Liver (tissue), 9 donors: ENCODE measurements around the gene PPIL4. TPM values are rescaled to one million over a fixed set of nuclear protein-coding genes. Genes with fewer than 3 reads are reported as not detected.

Experiments
- DNase-seq: peaks from one replicate; pipeline ENCODE4 v3.0.0-alpha.2; 2017; ENCODE audit warnings: low spot score
- H3K27ac ChIP-seq, 2 donors: one replicate each; pipeline ENCODE4 v1.7.0; 2013; ENCODE audit warnings: inconsistent platforms in 2 of 2, low read length in 2 of 2, control low read depth in 1 of 2, low read depth in 1 of 2, mild to moderate bottlenecking in 1 of 2
- H3K27me3 ChIP-seq, 4 donors: one replicate each; pipeline versions ENCODE4 v1.6.1 to v1.7.0; 2013; ENCODE audit warnings: low read length in 3 of 4, inconsistent platforms in 1 of 4, mild to moderate bottlenecking in 1 of 4, moderate library complexity in 1 of 4; ENCODE audit not compliant: control insufficient read depth in 4 of 4, insufficient read depth in 4 of 4
- H3K36me3 ChIP-seq, 4 donors: one replicate each; pipeline versions ENCODE4 v1.6.1 to v1.7.0; 2013; ENCODE audit warnings: low read length in 3 of 4, mild to moderate bottlenecking in 3 of 4, low read depth in 1 of 4, moderate library complexity in 1 of 4; ENCODE audit not compliant: control insufficient read depth in 4 of 4, insufficient read depth in 3 of 4
- H3K4me1 ChIP-seq, 4 donors: one replicate each; pipeline versions ENCODE4 v1.6.1 to v1.7.0; 2013; ENCODE audit warnings: low read length in 3 of 4, mild to moderate bottlenecking in 3 of 4, moderate library complexity in 1 of 4; ENCODE audit not compliant: control insufficient read depth in 4 of 4, insufficient read depth in 4 of 4
- H3K4me3 ChIP-seq, 3 donors: one replicate each; pipeline versions ENCODE4 v1.6.1 to v1.7.0; 2013; ENCODE audit warnings: low read length in 3 of 3, control low read depth in 1 of 3, low read depth in 1 of 3, mild to moderate bottlenecking in 1 of 3
- H3K9ac ChIP-seq, 2 donors: one replicate each; pipeline ENCODE4 v1.7.0; 2013; ENCODE audit warnings: low read length in 2 of 2, mild to moderate bottlenecking in 2 of 2, moderate library complexity in 2 of 2, control low read depth in 1 of 2, low read depth in 1 of 2
- H3K9me3 ChIP-seq, 4 donors: one replicate each; pipeline versions ENCODE4 v1.6.1 to v1.7.0; 2013; ENCODE audit warnings: low read length in 3 of 4; ENCODE audit not compliant: control insufficient read depth in 4 of 4
- EGR1 ChIP-seq, 2 donors: IDR thresholded peaks; 2 replicates each; pipeline ENCODE4 v1.6.1; 2016 to 2018; ENCODE audit warnings: antibody characterized with exemption in 2 of 2, low read depth in 2 of 2
- FOXA1 ChIP-seq: IDR thresholded peaks from 2 replicates; pipeline ENCODE4 v1.6.1; 2016; ENCODE audit warnings: antibody characterized with exemption
- FOXA2 ChIP-seq: IDR thresholded peaks from 2 replicates; pipeline ENCODE4 v1.6.1; 2016; ENCODE audit warnings: antibody characterized with exemption
- GABPA ChIP-seq, 2 donors: IDR thresholded peaks in 1 of 2; conservative IDR thresholded peaks in 1 of 2; 2 replicates each; pipeline ENCODE4 v1.6.1; 2016; ENCODE audit warnings: antibody characterized with exemption in 2 of 2, mild to moderate bottlenecking in 1 of 2, moderate library complexity in 1 of 2
- HNF4A ChIP-seq, 2 donors: conservative IDR thresholded peaks; 2 replicates each; pipeline ENCODE4 v1.6.1; 2016; ENCODE audit warnings: antibody characterized with exemption in 2 of 2, mild to moderate bottlenecking in 2 of 2
- HNF4G ChIP-seq: IDR thresholded peaks from 2 replicates; pipeline ENCODE4 v1.6.1; 2016; ENCODE audit warnings: antibody characterized with exemption
- JUND ChIP-seq, 2 donors: IDR thresholded peaks; 2 replicates each; pipeline ENCODE4 v1.6.1; 2016; ENCODE audit warnings: antibody characterized with exemption in 2 of 2
- NR2F2 ChIP-seq: IDR thresholded peaks from 2 replicates; pipeline ENCODE4 v1.6.1; 2016; ENCODE audit warnings: antibody characterized with exemption
- RAD21 ChIP-seq, 2 donors: IDR thresholded peaks; 2 replicates each; pipeline ENCODE4 v1.6.1; 2016; ENCODE audit warnings: antibody characterized with exemption in 2 of 2, mild to moderate bottlenecking in 2 of 2
- RXRA ChIP-seq, 2 donors: IDR thresholded peaks; 2 replicates each; pipeline ENCODE4 v1.6.1; 2017 to 2018; ENCODE audit warnings: antibody characterized with exemption in 2 of 2, mild to moderate bottlenecking in 1 of 2
- SP1 ChIP-seq: IDR thresholded peaks from 2 replicates; pipeline ENCODE4 v1.6.1; 2018; ENCODE audit warnings: antibody characterized with exemption, mild to moderate bottlenecking
- TAF1 ChIP-seq: conservative IDR thresholded peaks from 2 replicates; pipeline ENCODE4 v1.6.1; 2016; ENCODE audit warnings: antibody characterized with exemption, mild to moderate bottlenecking
- YY1 ChIP-seq: IDR thresholded peaks from 2 replicates; pipeline ENCODE4 v1.6.1; 2016; ENCODE audit warnings: antibody characterized with exemption, mild to moderate bottlenecking
- WGBS: extraction: QIAGEN DNeasy Blood & Tissue Kit; methylation state at CpG from one replicate; pipeline ENCODE4 v1.1.7; 2013; 5-methylcytosine and 5-hydroxymethylcytosine counted together
- polyA plus RNA-seq, 2 donors: library from polyadenylated mRNA; stranded (reverse) in 1 of 2; unstranded in 1 of 2; fragments of 200-250 nt in 1 of 2; fragments of >200 nt in 1 of 2; fragmentation: Nextera tagmentation in 1 of 2; extraction: Ambion mirVana in 1 of 2; gene quantifications; one replicate each; pipeline versions ENCODE4 v1.2.1 to v1.2.3, GENCODE V29; 2013 to 2015
- total RNA-seq, 2 donors: library from RNA; depleted of rRNA; stranded (reverse); fragments of >200 nt; gene quantifications; one replicate each; pipeline ENCODE4 v1.2.3, GENCODE V29; 2014
- TF ChIP-seq, protein P1 (sequence below): fragments of 150-350 bp; IDR thresholded peaks from 2 replicates; pipeline ENCODE4 v1.5.1; 2017; ENCODE audit warnings: improper control_type of control experiment, low read depth, low read length; ENCODE audit not compliant: missing input control
- TF ChIP-seq, protein P2 (sequence below): IDR thresholded peaks from 2 replicates; pipeline ENCODE4 v1.6.1; 2016; ENCODE audit warnings: antibody characterized with exemption, mild to moderate bottlenecking
- TF ChIP-seq, protein P3 (sequence below): IDR thresholded peaks from 2 replicates; pipeline ENCODE4 v1.6.1; 2016; ENCODE audit warnings: antibody characterized with exemption
- TF ChIP-seq, protein P4 (sequence below): IDR thresholded peaks from 2 replicates; pipeline ENCODE4 v1.6.1; 2016; ENCODE audit warnings: antibody characterized with exemption
- TF ChIP-seq, protein P5 (sequence below): IDR thresholded peaks from 2 replicates; pipeline ENCODE4 v1.6.1; 2016; ENCODE audit warnings: antibody characterized with exemption
- donor health status: healthy.
- donor health status: healthy.
- donor health status: healthy.
- donor health status: healthy.
- donor health status: healthy.

The PPIL4 gene
- total and polyA plus RNA-seq, 4 donors, result 6.4 to 13.1 (median 9.6) TPM

DNA sequence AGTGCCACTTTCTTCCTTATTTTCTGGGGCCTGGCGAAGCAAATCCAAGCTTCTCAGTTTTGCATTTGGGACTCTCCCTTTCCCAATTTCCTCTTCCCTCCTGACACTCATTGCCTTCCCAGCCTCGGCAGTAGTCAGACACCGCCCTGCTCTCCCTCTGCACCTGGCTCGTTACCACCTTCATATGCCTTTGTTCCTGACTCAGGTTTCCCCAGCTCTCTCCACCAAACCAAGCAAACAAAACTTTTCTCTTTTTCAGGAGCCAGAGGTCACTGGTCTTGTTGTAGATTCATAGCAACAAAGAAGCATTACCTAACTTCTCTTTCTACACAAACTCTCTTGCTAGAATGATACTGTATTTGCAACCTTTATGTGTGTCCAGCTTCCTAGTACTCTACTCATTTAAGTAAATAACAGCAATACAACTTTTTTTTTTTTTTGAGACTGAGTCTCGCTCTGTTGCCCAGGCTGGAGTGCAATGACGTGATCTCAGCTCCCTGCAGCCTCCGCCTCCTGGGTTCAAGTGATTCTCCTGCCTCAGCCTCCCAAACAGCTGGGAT is 52.0 kb downstream of the PPIL4 start:
- no peak for TF ChIP-seq NR2F2
- TF ChIP-seq, protein P1, sequence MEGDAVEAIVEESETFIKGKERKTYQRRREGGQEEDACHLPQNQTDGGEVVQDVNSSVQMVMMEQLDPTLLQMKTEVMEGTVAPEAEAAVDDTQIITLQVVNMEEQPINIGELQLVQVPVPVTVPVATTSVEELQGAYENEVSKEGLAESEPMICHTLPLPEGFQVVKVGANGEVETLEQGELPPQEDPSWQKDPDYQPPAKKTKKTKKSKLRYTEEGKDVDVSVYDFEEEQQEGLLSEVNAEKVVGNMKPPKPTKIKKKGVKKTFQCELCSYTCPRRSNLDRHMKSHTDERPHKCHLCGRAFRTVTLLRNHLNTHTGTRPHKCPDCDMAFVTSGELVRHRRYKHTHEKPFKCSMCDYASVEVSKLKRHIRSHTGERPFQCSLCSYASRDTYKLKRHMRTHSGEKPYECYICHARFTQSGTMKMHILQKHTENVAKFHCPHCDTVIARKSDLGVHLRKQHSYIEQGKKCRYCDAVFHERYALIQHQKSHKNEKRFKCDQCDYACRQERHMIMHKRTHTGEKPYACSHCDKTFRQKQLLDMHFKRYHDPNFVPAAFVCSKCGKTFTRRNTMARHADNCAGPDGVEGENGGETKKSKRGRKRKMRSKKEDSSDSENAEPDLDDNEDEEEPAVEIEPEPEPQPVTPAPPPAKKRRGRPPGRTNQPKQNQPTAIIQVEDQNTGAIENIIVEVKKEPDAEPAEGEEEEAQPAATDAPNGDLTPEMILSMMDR, result no peak
- no peak for TF ChIP-seq RXRA (IDR thresholded peaks at IDR 0.05)
- TF ChIP-seq HNF4A (conservative IDR thresholded peaks at IDR 0.05), result no peak
- no peak for TF ChIP-seq RAD21 (IDR thresholded peaks at IDR 0.05)
- TF ChIP-seq, protein P2, sequence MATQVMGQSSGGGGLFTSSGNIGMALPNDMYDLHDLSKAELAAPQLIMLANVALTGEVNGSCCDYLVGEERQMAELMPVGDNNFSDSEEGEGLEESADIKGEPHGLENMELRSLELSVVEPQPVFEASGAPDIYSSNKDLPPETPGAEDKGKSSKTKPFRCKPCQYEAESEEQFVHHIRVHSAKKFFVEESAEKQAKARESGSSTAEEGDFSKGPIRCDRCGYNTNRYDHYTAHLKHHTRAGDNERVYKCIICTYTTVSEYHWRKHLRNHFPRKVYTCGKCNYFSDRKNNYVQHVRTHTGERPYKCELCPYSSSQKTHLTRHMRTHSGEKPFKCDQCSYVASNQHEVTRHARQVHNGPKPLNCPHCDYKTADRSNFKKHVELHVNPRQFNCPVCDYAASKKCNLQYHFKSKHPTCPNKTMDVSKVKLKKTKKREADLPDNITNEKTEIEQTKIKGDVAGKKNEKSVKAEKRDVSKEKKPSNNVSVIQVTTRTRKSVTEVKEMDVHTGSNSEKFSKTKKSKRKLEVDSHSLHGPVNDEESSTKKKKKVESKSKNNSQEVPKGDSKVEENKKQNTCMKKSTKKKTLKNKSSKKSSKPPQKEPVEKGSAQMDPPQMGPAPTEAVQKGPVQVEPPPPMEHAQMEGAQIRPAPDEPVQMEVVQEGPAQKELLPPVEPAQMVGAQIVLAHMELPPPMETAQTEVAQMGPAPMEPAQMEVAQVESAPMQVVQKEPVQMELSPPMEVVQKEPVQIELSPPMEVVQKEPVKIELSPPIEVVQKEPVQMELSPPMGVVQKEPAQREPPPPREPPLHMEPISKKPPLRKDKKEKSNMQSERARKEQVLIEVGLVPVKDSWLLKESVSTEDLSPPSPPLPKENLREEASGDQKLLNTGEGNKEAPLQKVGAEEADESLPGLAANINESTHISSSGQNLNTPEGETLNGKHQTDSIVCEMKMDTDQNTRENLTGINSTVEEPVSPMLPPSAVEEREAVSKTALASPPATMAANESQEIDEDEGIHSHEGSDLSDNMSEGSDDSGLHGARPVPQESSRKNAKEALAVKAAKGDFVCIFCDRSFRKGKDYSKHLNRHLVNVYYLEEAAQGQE, result no peak
- TF ChIP-seq YY1, result no peak
- no peak for TF ChIP-seq FOXA2
- TF ChIP-seq HNF4G, result no peak
- TF ChIP-seq, protein P3, sequence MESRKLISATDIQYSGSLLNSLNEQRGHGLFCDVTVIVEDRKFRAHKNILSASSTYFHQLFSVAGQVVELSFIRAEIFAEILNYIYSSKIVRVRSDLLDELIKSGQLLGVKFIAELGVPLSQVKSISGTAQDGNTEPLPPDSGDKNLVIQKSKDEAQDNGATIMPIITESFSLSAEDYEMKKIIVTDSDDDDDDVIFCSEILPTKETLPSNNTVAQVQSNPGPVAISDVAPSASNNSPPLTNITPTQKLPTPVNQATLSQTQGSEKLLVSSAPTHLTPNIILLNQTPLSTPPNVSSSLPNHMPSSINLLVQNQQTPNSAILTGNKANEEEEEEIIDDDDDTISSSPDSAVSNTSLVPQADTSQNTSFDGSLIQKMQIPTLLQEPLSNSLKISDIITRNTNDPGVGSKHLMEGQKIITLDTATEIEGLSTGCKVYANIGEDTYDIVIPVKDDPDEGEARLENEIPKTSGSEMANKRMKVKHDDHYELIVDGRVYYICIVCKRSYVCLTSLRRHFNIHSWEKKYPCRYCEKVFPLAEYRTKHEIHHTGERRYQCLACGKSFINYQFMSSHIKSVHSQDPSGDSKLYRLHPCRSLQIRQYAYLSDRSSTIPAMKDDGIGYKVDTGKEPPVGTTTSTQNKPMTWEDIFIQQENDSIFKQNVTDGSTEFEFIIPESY, result no peak
- no peak for TF ChIP-seq JUND (IDR thresholded peaks at IDR 0.05)
- TF ChIP-seq, protein P4, sequence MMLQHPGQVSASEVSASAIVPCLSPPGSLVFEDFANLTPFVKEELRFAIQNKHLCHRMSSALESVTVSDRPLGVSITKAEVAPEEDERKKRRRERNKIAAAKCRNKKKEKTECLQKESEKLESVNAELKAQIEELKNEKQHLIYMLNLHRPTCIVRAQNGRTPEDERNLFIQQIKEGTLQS, result no peak
- no peak for TF ChIP-seq GABPA (IDR thresholded peaks at IDR 0.05 in 1 of 2, conservative IDR thresholded peaks at IDR 0.05 in 1 of 2)
- TF ChIP-seq, protein P5, sequence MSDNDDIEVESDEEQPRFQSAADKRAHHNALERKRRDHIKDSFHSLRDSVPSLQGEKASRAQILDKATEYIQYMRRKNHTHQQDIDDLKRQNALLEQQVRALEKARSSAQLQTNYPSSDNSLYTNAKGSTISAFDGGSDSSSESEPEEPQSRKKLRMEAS, result no peak
- TF ChIP-seq FOXA1, result no peak
- no peak for TF ChIP-seq EGR1 (IDR thresholded peaks at IDR 0.05; ENCODE audit: low read depth in 2 of 2)
- no peak for TF ChIP-seq TAF1
- no peak for TF ChIP-seq SP1
- WGBS, result 83% methylated on average over 7 of the region's 7 CpGs
- no peaks in the 10 kb centered on the region for H3K4me1 ChIP-seq
- H3K36me3 ChIP-seq, result no peaks in the 10 kb centered on the region
- no peaks in the 10 kb centered on the region for H3K27me3 ChIP-seq
- no peaks in the 10 kb centered on the region for H3K9me3 ChIP-seq
- no peak overlapping the region for H3K27ac ChIP-seq
- DNase-seq, result no peak
- H3K9ac ChIP-seq, result no peak overlapping the region
- no peak overlapping the region for H3K4me3 ChIP-seq
